ENCODE results near the gene TNFRSF8. TPM values are rescaled to one million over a fixed set of nuclear protein-coding genes. Genes with fewer than 3 reads are reported as not detected.

The TNFRSF8 gene
- total and polyA plus RNA-seq, 9 of the 15 experiments (the other 6 are each of a cell fraction or from before 2014, with no cell fraction given), result 3.5 to 38.4 (median 17.1) TPM

DNA sequence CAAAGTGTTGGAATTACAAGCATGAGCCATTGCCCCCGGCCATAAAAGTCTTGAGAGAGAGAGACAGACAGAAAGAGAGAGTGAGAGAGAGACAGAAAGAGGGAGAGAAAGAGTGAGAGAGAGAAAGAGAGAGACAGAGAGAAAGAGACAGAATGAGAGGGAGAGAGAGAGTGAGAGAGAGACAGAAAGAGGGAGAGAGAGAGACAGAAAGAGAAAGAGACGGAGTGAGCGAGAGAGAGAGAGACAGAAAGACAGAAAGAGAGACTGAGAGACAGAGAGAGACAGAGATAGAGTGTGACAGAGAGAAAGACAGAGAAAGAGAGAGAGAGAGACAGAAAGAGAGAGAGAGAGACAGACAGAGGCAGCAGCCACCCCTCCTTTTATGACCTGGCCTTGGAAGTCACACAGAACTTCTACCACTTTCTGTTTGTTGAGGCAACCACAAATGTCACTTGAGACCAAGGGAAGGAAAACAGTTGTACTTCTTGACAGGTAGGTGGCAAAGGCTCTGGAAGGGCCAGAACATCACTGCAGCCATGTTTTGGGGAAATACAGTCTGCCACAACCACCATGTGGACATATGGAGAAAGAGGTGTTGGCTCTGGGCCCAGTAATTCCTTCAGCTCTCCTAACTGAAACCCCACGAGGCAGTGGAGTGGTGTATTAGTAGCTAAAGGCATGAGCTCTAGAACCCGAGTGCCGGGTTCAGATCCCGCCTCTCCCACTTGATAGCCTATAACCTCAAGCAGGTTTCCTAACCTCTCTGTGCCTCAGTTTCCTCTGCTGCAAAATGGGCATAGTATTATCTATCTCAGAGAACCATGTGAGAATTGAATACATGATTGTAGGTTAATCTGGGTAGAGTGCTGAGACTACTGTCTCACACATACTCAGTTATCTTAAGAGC lies 50.6 kb downstream of the TNFRSF8 start:
- ChIA-PET POLR2A (interaction anchor here (0.6 to 1.3 kb wide), 5 partner anchors 9 to 205 kb away, joined by 3 to 7 read pairs (median 4); no protein-coding TSS in a partner anchor), CTCF (ENCODE audit: low intra/inter-chr PET ratio) (no interaction called here)
- DNase-seq (ENCODE audit: extremely low read depth in 1 of 4, low spot score in 3 of 4), result peak in 1 of 4 experiments; percentile 26
- in situ Hi-C loops (cut with MboI), result no loop called here
- peaks cover 8 to 10% of the 10 kb centered on the region in 2 experiments; a peak in 3 of 5 replicates for H3K4me1 ChIP-seq (replicated peaks in 1 of 2; ENCODE audit: control insufficient read depth in 2 of 2, insufficient read depth in 2 of 2, low read length in 2 of 2)
- peak; percentile 19; the same call in 1 of the 3 replicates for ATAC-seq
- no TSS peak for BruUV-seq (replicated peaks)
- H3K9me3 ChIP-seq (replicated peaks; ENCODE audit: control insufficient read depth, insufficient read depth, low read depth, low read length), result no peaks in the 10 kb centered on the region
- no peaks in the 10 kb centered on the region for H3K9me1 ChIP-seq (ENCODE audit: control insufficient read depth, insufficient read depth, low read length)
- H3K4me2 ChIP-seq (ENCODE audit: insufficient read depth, low read length), result no peak overlapping the region
- WGBS (ENCODE audit: insufficient coverage, low coverage, missing lambda C conversion rate), result 82% methylated on average over 7 of the region's 7 CpGs
- H2AFZ ChIP-seq (ENCODE audit: low read depth, low read length), result no peak overlapping the region
- FAIRE-seq, result no peak
- intact Hi-C loops (cut with micrococcal nuclease), result no loop called here
- H3K27me3 ChIP-seq (ENCODE audit: control insufficient read depth in 2 of 2, insufficient read depth in 2 of 2, low read length in 2 of 2), result no peaks in the 10 kb centered on the region; a peak in 1 of 5 replicates
- no peak overlapping the region for H3K9ac ChIP-seq (ENCODE audit: insufficient read depth in 1 of 2, low read depth in 2 of 2, low read length in 2 of 2)
- H3K79me2 ChIP-seq (ENCODE audit: control insufficient read depth, insufficient read depth, low read length), result no peaks in the 10 kb centered on the region
- no peak overlapping the region for H3K27ac ChIP-seq (ENCODE audit: extremely low read depth, low read depth, low read length)
- no peaks in the 10 kb centered on the region for H4K20me1 ChIP-seq (replicated peaks; ENCODE audit: control insufficient read depth, insufficient read depth, low read length)
- H3K4me3 ChIP-seq, result no peak overlapping the region
- peaks cover 72% of the 10 kb centered on the region; the same call in 2 of the 3 replicates for H3K36me3 ChIP-seq (ENCODE audit: control insufficient read depth, insufficient read depth, low read length)
- TF ChIP-seq, protein P1, sequence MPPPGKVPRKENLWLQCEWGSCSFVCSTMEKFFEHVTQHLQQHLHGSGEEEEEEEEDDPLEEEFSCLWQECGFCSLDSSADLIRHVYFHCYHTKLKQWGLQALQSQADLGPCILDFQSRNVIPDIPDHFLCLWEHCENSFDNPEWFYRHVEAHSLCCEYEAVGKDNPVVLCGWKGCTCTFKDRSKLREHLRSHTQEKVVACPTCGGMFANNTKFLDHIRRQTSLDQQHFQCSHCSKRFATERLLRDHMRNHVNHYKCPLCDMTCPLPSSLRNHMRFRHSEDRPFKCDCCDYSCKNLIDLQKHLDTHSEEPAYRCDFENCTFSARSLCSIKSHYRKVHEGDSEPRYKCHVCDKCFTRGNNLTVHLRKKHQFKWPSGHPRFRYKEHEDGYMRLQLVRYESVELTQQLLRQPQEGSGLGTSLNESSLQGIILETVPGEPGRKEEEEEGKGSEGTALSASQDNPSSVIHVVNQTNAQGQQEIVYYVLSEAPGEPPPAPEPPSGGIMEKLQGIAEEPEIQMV (tag; conservative IDR thresholded peaks at IDR 0.05; ENCODE audit: low read depth), result 0 out of 2 replicates have a peak, but pooled peaks have one; percentile 41
- TF ChIP-seq, protein P2, sequence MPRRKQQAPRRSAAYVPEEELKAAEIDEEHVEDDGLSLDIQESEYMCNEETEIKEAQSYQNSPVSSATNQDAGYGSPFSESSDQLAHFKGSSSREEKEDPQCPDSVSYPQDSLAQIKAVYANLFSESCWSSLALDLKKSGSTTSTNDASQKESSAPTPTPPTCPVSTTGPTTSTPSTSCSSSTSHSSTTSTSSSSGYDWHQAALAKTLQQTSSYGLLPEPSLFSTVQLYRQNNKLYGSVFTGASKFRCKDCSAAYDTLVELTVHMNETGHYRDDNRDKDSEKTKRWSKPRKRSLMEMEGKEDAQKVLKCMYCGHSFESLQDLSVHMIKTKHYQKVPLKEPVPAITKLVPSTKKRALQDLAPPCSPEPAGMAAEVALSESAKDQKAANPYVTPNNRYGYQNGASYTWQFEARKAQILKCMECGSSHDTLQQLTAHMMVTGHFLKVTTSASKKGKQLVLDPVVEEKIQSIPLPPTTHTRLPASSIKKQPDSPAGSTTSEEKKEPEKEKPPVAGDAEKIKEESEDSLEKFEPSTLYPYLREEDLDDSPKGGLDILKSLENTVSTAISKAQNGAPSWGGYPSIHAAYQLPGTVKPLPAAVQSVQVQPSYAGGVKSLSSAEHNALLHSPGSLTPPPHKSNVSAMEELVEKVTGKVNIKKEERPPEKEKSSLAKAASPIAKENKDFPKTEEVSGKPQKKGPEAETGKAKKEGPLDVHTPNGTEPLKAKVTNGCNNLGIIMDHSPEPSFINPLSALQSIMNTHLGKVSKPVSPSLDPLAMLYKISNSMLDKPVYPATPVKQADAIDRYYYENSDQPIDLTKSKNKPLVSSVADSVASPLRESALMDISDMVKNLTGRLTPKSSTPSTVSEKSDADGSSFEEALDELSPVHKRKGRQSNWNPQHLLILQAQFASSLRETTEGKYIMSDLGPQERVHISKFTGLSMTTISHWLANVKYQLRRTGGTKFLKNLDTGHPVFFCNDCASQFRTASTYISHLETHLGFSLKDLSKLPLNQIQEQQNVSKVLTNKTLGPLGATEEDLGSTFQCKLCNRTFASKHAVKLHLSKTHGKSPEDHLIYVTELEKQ (CRISPR knock-in tag; IDR thresholded peaks at IDR 0.05), result no peak
- TF ChIP-seq ZNF354B (CRISPR knock-in tag; IDR thresholded peaks at IDR 0.05), result no peak
- TF ChIP-seq, protein P3, sequence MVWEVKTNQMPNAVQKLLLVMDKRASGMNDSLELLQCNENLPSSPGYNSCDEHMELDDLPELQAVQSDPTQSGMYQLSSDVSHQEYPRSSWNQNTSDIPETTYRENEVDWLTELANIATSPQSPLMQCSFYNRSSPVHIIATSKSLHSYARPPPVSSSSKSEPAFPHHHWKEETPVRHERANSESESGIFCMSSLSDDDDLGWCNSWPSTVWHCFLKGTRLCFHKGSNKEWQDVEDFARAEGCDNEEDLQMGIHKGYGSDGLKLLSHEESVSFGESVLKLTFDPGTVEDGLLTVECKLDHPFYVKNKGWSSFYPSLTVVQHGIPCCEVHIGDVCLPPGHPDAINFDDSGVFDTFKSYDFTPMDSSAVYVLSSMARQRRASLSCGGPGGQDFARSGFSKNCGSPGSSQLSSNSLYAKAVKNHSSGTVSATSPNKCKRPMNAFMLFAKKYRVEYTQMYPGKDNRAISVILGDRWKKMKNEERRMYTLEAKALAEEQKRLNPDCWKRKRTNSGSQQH (CRISPR knock-in tag; IDR thresholded peaks at IDR 0.05), result peak; percentile 86
- TF ChIP-seq, protein P4, sequence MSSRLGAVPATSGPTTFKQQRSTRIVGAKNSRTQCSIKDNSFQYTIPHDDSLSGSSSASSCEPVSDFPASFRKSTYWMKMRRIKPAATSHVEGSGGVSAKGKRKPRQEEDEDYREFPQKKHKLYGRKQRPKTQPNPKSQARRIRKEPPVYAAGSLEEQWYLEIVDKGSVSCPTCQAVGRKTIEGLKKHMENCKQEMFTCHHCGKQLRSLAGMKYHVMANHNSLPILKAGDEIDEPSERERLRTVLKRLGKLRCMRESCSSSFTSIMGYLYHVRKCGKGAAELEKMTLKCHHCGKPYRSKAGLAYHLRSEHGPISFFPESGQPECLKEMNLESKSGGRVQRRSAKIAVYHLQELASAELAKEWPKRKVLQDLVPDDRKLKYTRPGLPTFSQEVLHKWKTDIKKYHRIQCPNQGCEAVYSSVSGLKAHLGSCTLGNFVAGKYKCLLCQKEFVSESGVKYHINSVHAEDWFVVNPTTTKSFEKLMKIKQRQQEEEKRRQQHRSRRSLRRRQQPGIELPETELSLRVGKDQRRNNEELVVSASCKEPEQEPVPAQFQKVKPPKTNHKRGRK (tag; IDR thresholded peaks at IDR 0.05), result peak; percentile 65
- TF ChIP-seq BCOR (IDR thresholded peaks at IDR 0.05), result peak; percentile 77
- TF ChIP-seq, protein P5, sequence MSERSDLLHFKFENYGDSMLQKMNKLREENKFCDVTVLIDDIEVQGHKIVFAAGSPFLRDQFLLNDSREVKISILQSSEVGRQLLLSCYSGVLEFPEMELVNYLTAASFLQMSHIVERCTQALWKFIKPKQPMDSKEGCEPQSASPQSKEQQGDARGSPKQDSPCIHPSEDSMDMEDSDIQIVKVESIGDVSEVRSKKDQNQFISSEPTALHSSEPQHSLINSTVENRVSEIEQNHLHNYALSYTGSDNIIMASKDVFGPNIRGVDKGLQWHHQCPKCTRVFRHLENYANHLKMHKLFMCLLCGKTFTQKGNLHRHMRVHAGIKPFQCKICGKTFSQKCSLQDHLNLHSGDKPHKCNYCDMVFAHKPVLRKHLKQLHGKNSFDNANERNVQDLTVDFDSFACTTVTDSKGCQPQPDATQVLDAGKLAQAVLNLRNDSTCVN (CRISPR knock-in tag; IDR thresholded peaks at IDR 0.05), result peak; percentile 47; the same call in 1 of the 2 replicates
- TF ChIP-seq ZNF174 (CRISPR knock-in tag; IDR thresholded peaks at IDR 0.05), result no peak
- TF ChIP-seq NFIC (IDR thresholded peaks at IDR 0.05), result peak; percentile 69
